Liver (tissue), 9 donors: ENCODE data around the gene PRKACA. TPM values are rescaled to one million over a fixed set of nuclear protein-coding genes. Genes with fewer than 3 reads are reported as not detected.

ENCODE experiments used
- DNase-seq: peaks from one replicate; pipeline ENCODE4 v3.0.0-alpha.2; 2017; ENCODE audit warnings: low spot score
- H3K27ac ChIP-seq, 2 donors: one replicate each; pipeline ENCODE4 v1.7.0; 2013; ENCODE audit warnings: inconsistent platforms in 2 of 2, low read length in 2 of 2, control low read depth in 1 of 2, low read depth in 1 of 2, mild to moderate bottlenecking in 1 of 2
- H3K27me3 ChIP-seq, 4 donors: one replicate each; pipeline versions ENCODE4 v1.6.1 to v1.7.0; 2013; ENCODE audit warnings: low read length in 3 of 4, inconsistent platforms in 1 of 4, mild to moderate bottlenecking in 1 of 4, moderate library complexity in 1 of 4; ENCODE audit not compliant: control insufficient read depth in 4 of 4, insufficient read depth in 4 of 4
- H3K36me3 ChIP-seq, 4 donors: one replicate each; pipeline versions ENCODE4 v1.6.1 to v1.7.0; 2013; ENCODE audit warnings: low read length in 3 of 4, mild to moderate bottlenecking in 3 of 4, low read depth in 1 of 4, moderate library complexity in 1 of 4; ENCODE audit not compliant: control insufficient read depth in 4 of 4, insufficient read depth in 3 of 4
- H3K4me1 ChIP-seq, 4 donors: one replicate each; pipeline versions ENCODE4 v1.6.1 to v1.7.0; 2013; ENCODE audit warnings: low read length in 3 of 4, mild to moderate bottlenecking in 3 of 4, moderate library complexity in 1 of 4; ENCODE audit not compliant: control insufficient read depth in 4 of 4, insufficient read depth in 4 of 4
- H3K4me3 ChIP-seq, 3 donors: one replicate each; pipeline versions ENCODE4 v1.6.1 to v1.7.0; 2013; ENCODE audit warnings: low read length in 3 of 3, control low read depth in 1 of 3, low read depth in 1 of 3, mild to moderate bottlenecking in 1 of 3
- H3K9ac ChIP-seq, 2 donors: one replicate each; pipeline ENCODE4 v1.7.0; 2013; ENCODE audit warnings: low read length in 2 of 2, mild to moderate bottlenecking in 2 of 2, moderate library complexity in 2 of 2, control low read depth in 1 of 2, low read depth in 1 of 2
- H3K9me3 ChIP-seq, 4 donors: one replicate each; pipeline versions ENCODE4 v1.6.1 to v1.7.0; 2013; ENCODE audit warnings: low read length in 3 of 4; ENCODE audit not compliant: control insufficient read depth in 4 of 4
- FOXA1 ChIP-seq: IDR thresholded peaks from 2 replicates; pipeline ENCODE4 v1.6.1; 2016; ENCODE audit warnings: antibody characterized with exemption
- FOXA2 ChIP-seq: IDR thresholded peaks from 2 replicates; pipeline ENCODE4 v1.6.1; 2016; ENCODE audit warnings: antibody characterized with exemption
- HNF4A ChIP-seq, 2 donors: conservative IDR thresholded peaks; 2 replicates each; pipeline ENCODE4 v1.6.1; 2016; ENCODE audit warnings: antibody characterized with exemption in 2 of 2, mild to moderate bottlenecking in 2 of 2
- HNF4G ChIP-seq: IDR thresholded peaks from 2 replicates; pipeline ENCODE4 v1.6.1; 2016; ENCODE audit warnings: antibody characterized with exemption
- JUND ChIP-seq, 2 donors: IDR thresholded peaks; 2 replicates each; pipeline ENCODE4 v1.6.1; 2016; ENCODE audit warnings: antibody characterized with exemption in 2 of 2
- RXRA ChIP-seq, 2 donors: IDR thresholded peaks; 2 replicates each; pipeline ENCODE4 v1.6.1; 2017 to 2018; ENCODE audit warnings: antibody characterized with exemption in 2 of 2, mild to moderate bottlenecking in 1 of 2
- SP1 ChIP-seq: IDR thresholded peaks from 2 replicates; pipeline ENCODE4 v1.6.1; 2018; ENCODE audit warnings: antibody characterized with exemption, mild to moderate bottlenecking
- TAF1 ChIP-seq: conservative IDR thresholded peaks from 2 replicates; pipeline ENCODE4 v1.6.1; 2016; ENCODE audit warnings: antibody characterized with exemption, mild to moderate bottlenecking
- WGBS: extraction: QIAGEN DNeasy Blood & Tissue Kit; methylation state at CpG from one replicate; pipeline ENCODE4 v1.1.7; 2013; 5-methylcytosine and 5-hydroxymethylcytosine counted together
- polyA plus RNA-seq, 2 donors: library from polyadenylated mRNA; stranded (reverse) in 1 of 2; unstranded in 1 of 2; fragments of 200-250 nt in 1 of 2; fragments of >200 nt in 1 of 2; fragmentation: Nextera tagmentation in 1 of 2; extraction: Ambion mirVana in 1 of 2; gene quantifications; one replicate each; pipeline versions ENCODE4 v1.2.1 to v1.2.3, GENCODE V29; 2013 to 2015
- total RNA-seq, 2 donors: library from RNA; depleted of rRNA; stranded (reverse); fragments of >200 nt; gene quantifications; one replicate each; pipeline ENCODE4 v1.2.3, GENCODE V29; 2014
- TF ChIP-seq, protein P1 (sequence below): IDR thresholded peaks from 2 replicates; pipeline ENCODE4 v1.6.1; 2016; ENCODE audit warnings: antibody characterized with exemption, mild to moderate bottlenecking
- TF ChIP-seq, protein P2 (sequence below): IDR thresholded peaks from 2 replicates; pipeline ENCODE4 v1.6.1; 2016; ENCODE audit warnings: antibody characterized with exemption
- TF ChIP-seq, protein P3 (sequence below): fragments of 150-350 bp; IDR thresholded peaks from 2 replicates; pipeline ENCODE4 v1.5.1; 2017; ENCODE audit warnings: improper control_type of control experiment, low read depth, low read length; ENCODE audit not compliant: missing input control
- TF ChIP-seq, protein P4 (sequence below): IDR thresholded peaks from 2 replicates; pipeline ENCODE4 v1.6.1; 2016; ENCODE audit warnings: antibody characterized with exemption
- donor health status: healthy.
- donor health status: healthy.
- donor health status: healthy.
- donor health status: healthy.
- donor health status: healthy.

Gene PRKACA
- total and polyA plus RNA-seq, 4 donors = 15.5 to 72.4 (median 40.2) TPM

DNA sequence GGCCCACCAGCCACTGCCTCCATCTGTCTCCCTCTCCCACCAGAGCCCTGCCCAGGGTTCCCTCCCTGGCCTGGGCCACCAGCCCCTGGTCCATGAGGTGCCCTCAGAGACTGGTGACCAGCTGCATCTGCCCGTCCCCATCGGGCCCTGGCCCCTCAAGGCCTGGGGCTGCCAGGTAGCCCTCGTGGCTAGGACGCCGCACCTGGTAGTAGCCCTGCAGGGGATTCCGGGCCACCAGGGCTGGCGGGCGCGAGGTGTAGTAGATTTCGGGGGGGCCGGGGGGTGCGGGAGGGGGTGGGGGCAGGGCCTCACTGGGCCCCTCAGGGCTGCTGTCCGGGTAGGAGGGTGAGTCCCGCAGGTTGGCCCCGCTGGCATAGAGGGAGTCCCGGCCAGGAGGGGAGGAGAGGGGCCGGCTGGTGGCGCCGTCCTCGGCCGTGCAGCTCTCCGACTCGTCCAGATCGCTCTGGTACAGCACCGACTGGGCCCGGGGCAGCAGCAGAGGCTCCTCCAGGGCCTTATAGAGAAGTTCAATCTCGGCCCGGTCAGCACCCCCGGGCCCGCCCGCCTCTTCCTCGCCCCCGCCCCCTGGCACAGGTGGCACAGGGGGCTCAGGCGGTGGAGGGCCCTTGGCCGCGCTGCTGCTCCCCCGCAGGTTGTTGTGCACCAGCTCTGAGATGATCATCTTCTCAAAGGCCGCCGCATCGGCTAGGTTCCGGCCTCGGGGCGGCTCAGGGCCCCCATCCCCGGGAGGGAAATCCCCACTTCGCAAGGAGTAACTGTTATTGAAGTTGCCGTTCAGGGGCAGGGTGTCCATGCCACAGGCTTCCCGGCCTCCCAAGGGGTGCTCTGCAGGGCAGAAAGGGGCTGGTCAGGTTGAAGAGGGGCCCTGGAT is 33.5 kb upstream of the PRKACA start:
- H3K27me3 ChIP-seq = no peaks in the 10 kb centered on the region
- no peaks in the 10 kb centered on the region for H3K9me3 ChIP-seq
- no peak overlapping the region for H3K27ac ChIP-seq
- no peak for TF ChIP-seq HNF4G
- TF ChIP-seq, protein P1, sequence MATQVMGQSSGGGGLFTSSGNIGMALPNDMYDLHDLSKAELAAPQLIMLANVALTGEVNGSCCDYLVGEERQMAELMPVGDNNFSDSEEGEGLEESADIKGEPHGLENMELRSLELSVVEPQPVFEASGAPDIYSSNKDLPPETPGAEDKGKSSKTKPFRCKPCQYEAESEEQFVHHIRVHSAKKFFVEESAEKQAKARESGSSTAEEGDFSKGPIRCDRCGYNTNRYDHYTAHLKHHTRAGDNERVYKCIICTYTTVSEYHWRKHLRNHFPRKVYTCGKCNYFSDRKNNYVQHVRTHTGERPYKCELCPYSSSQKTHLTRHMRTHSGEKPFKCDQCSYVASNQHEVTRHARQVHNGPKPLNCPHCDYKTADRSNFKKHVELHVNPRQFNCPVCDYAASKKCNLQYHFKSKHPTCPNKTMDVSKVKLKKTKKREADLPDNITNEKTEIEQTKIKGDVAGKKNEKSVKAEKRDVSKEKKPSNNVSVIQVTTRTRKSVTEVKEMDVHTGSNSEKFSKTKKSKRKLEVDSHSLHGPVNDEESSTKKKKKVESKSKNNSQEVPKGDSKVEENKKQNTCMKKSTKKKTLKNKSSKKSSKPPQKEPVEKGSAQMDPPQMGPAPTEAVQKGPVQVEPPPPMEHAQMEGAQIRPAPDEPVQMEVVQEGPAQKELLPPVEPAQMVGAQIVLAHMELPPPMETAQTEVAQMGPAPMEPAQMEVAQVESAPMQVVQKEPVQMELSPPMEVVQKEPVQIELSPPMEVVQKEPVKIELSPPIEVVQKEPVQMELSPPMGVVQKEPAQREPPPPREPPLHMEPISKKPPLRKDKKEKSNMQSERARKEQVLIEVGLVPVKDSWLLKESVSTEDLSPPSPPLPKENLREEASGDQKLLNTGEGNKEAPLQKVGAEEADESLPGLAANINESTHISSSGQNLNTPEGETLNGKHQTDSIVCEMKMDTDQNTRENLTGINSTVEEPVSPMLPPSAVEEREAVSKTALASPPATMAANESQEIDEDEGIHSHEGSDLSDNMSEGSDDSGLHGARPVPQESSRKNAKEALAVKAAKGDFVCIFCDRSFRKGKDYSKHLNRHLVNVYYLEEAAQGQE = no peak
- no peak for TF ChIP-seq SP1
- TF ChIP-seq, protein P2, sequence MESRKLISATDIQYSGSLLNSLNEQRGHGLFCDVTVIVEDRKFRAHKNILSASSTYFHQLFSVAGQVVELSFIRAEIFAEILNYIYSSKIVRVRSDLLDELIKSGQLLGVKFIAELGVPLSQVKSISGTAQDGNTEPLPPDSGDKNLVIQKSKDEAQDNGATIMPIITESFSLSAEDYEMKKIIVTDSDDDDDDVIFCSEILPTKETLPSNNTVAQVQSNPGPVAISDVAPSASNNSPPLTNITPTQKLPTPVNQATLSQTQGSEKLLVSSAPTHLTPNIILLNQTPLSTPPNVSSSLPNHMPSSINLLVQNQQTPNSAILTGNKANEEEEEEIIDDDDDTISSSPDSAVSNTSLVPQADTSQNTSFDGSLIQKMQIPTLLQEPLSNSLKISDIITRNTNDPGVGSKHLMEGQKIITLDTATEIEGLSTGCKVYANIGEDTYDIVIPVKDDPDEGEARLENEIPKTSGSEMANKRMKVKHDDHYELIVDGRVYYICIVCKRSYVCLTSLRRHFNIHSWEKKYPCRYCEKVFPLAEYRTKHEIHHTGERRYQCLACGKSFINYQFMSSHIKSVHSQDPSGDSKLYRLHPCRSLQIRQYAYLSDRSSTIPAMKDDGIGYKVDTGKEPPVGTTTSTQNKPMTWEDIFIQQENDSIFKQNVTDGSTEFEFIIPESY = no peak
- no peak for TF ChIP-seq FOXA1
- TF ChIP-seq, protein P3, sequence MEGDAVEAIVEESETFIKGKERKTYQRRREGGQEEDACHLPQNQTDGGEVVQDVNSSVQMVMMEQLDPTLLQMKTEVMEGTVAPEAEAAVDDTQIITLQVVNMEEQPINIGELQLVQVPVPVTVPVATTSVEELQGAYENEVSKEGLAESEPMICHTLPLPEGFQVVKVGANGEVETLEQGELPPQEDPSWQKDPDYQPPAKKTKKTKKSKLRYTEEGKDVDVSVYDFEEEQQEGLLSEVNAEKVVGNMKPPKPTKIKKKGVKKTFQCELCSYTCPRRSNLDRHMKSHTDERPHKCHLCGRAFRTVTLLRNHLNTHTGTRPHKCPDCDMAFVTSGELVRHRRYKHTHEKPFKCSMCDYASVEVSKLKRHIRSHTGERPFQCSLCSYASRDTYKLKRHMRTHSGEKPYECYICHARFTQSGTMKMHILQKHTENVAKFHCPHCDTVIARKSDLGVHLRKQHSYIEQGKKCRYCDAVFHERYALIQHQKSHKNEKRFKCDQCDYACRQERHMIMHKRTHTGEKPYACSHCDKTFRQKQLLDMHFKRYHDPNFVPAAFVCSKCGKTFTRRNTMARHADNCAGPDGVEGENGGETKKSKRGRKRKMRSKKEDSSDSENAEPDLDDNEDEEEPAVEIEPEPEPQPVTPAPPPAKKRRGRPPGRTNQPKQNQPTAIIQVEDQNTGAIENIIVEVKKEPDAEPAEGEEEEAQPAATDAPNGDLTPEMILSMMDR = no peak
- H3K36me3 ChIP-seq = no peaks in the 10 kb centered on the region
- no peak for DNase-seq
- H3K4me3 ChIP-seq = no peak overlapping the region
- peaks cover 0 to 2% (median 0%) of the 10 kb centered on the region in 4 donors for H3K4me1 ChIP-seq
- WGBS = 94% methylated on average over 47 of the region's 47 CpGs
- no peak overlapping the region for H3K9ac ChIP-seq

DNA sequence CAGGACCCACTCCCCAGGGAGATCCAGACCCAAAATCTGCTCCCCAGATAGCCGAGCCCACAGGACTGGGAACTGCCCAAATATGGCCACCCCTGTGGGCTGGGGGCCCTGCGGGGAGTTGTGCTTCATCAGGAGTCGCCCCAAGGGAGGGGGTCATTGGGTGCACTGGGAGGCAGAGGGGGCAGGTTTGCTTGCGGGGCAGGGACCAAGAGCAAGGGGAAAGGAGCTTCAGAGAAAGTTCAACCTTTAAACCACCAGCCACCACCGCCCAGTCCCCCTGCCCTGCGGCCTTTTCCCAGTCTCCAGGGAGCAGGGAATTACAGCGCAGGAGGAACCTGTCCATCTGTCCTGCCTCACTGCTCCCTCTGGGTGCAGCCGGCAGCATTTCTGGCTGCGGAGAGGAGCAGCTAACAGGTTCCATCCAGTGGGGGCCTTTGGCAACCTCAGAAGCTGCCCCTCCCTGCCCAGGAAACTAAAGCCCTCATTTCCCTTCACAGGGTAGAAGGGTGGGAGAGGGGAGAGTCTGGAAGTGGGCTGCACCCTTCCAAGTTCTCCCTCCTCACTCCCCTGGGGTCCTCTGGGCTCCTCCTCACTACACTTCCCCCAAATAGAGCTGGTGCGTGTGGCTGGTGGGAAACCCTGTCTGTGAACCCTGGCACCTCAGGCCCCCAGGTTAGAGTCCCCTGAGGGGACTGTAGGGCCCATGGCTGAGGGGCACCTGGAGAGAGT is 32.6 kb upstream of the PRKACA start:
- no peak for DNase-seq
- peaks cover 0 to 2% (median 0%) of the 10 kb centered on the region in 4 donors for H3K4me1 ChIP-seq
- H3K9ac ChIP-seq = no peak overlapping the region
- no peak for TF ChIP-seq RXRA (IDR thresholded peaks at IDR 0.05)
- no peak for TF ChIP-seq TAF1
- no peak for TF ChIP-seq FOXA2
- TF ChIP-seq, protein P4, sequence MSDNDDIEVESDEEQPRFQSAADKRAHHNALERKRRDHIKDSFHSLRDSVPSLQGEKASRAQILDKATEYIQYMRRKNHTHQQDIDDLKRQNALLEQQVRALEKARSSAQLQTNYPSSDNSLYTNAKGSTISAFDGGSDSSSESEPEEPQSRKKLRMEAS = no peak
- TF ChIP-seq JUND (IDR thresholded peaks at IDR 0.05) = no peak
- TF ChIP-seq, protein P2 = no peak
- TF ChIP-seq, protein P1 = no peak
- no peak for TF ChIP-seq HNF4A (conservative IDR thresholded peaks at IDR 0.05)
- TF ChIP-seq SP1 = no peak
- no peak for TF ChIP-seq FOXA1

More for the DNA sequence above, 32.6 kb upstream of the PRKACA start:
- H3K4me3 ChIP-seq = no peak overlapping the region
- H3K36me3 ChIP-seq = no peaks in the 10 kb centered on the region
- no peaks in the 10 kb centered on the region for H3K9me3 ChIP-seq
- H3K27ac ChIP-seq = peak overlapping the region in 1 of 2 donors; percentile 42
- H3K27me3 ChIP-seq = no peaks in the 10 kb centered on the region
- 82% methylated on average over 10 of the region's 10 CpGs for WGBS
